NT2/D1 (cell line): ENCODE measurements around the gene PHYHD1.

Experiments used
- DNase-seq: peaks from one replicate; pipeline ENCODE4 v3.0.0-alpha.2; 2011; ENCODE audit warnings: low read depth, low spot score
- H3K27me3 ChIP-seq: 2 replicates; pipeline ENCODE4 v1.6.0; 2011; ENCODE audit warnings: mild to moderate bottlenecking; ENCODE audit not compliant: insufficient read length, insufficient read depth
- H3K36me3 ChIP-seq: 2 replicates; pipeline ENCODE4 v1.6.1; 2011; ENCODE audit warnings: mild to moderate bottlenecking, low read length, mixed read lengths; ENCODE audit not compliant: insufficient read depth, insufficient read length
- H3K4me1 ChIP-seq: 2 replicates; pipeline ENCODE4 v1.5.1; 2011; ENCODE audit not compliant: insufficient read depth, insufficient read length
- H3K4me3 ChIP-seq: 2 replicates; pipeline ENCODE4 v1.5.1; 2011; ENCODE audit warnings: low read depth; ENCODE audit not compliant: insufficient read length
- H3K9ac ChIP-seq: 2 replicates; pipeline ENCODE4 v1.6.0; 2011; ENCODE audit warnings: low read depth; ENCODE audit not compliant: insufficient read length
- H3K9me3 ChIP-seq: 2 replicates; pipeline ENCODE4 v1.5.1; 2011; ENCODE audit warnings: mild to moderate bottlenecking, low read length; ENCODE audit not compliant: insufficient read depth
- SUZ12 ChIP-seq: IDR thresholded peaks from 2 replicates; pipeline ENCODE4 v1.6.1; 2011; ENCODE audit not compliant: insufficient read length, insufficient read depth; ENCODE audit errors: extremely low read depth
- YY1 ChIP-seq: IDR thresholded peaks from 2 replicates; pipeline ENCODE4 v1.6.1; 2011; ENCODE audit not compliant: insufficient read length, insufficient read depth
- ZNF274 ChIP-seq: IDR thresholded peaks from 2 replicates; pipeline ENCODE4 v1.6.1; 2011; ENCODE audit warnings: mild to moderate bottlenecking, low read depth, low read length

The PHYHD1 gene

GRCh38 chr9:128895556-128895955 lies 25.2 kb upstream of the PHYHD1 start:
- Histone ChIP-seq H3K4me1 (peaks cover 29% of the 10 kb centered on the region), H3K36me3 (peaks cover 90% of the 10 kb centered on the region), H3K27me3 (no peaks in the 10 kb centered on the region), H3K9me3 (no peaks in the 10 kb centered on the region), H3K9ac (no peak overlapping the region), H3K4me3 (no peak overlapping the region)
- DNase-seq, result no peak
- TF ChIP-seq ZNF274 (no peak), SUZ12 (no peak), YY1 (no peak)

GRCh38 chr9:128898382-128898781 lies 22.4 kb upstream of the PHYHD1 start:
- Histone ChIP-seq H3K9me3 (no peaks in the 10 kb centered on the region), H3K27me3 (no peaks in the 10 kb centered on the region), H3K4me1 (peaks cover 30% of the 10 kb centered on the region), H3K9ac (no peak overlapping the region), H3K36me3 (peaks cover 87% of the 10 kb centered on the region), H3K4me3 (no peak overlapping the region)
- TF ChIP-seq YY1, result no peak
- TF ChIP-seq SUZ12, result no peak
- no peak for TF ChIP-seq ZNF274
- DNase-seq, result no peak

GRCh38 chr9:128898845-128899565 lies 21.8 kb upstream of the PHYHD1 start:
- no peak overlapping the region for H3K9ac ChIP-seq
- no peak overlapping the region for H3K4me3 ChIP-seq
- H3K4me1 ChIP-seq, result peaks cover 30% of the 10 kb centered on the region
- H3K36me3 ChIP-seq, result peaks cover 82% of the 10 kb centered on the region
- H3K27me3 ChIP-seq, result no peaks in the 10 kb centered on the region
- no peak for TF ChIP-seq SUZ12
- no peak for TF ChIP-seq YY1
- TF ChIP-seq ZNF274, result no peak
- no peak for DNase-seq
- H3K9me3 ChIP-seq, result no peaks in the 10 kb centered on the region

GRCh38 chr9:128899566-128900322 lies 21.0 kb upstream of the PHYHD1 start:
- no peak for DNase-seq
- Histone ChIP-seq H3K27me3 (no peaks in the 10 kb centered on the region), H3K4me3 (no peak overlapping the region), H3K4me1 (peaks cover 30% of the 10 kb centered on the region), H3K36me3 (peaks cover 83% of the 10 kb centered on the region), H3K9ac (no peak overlapping the region), H3K9me3 (no peaks in the 10 kb centered on the region)
- no peak for TF ChIP-seq ZNF274
- no peak for TF ChIP-seq YY1
- no peak for TF ChIP-seq SUZ12

- Histone ChIP-seq H3K9ac (no peak overlapping the region), H3K27me3 (no peaks in the 10 kb centered on the region), H3K9me3 (no peaks in the 10 kb centered on the region), H3K36me3 (peaks cover 77% of the 10 kb centered on the region), H3K4me3 (no peak overlapping the region), H3K4me1 (peaks cover 23% of the 10 kb centered on the region)
- TF ChIP-seq ZNF274 (no peak), YY1 (no peak), SUZ12 (no peak)
- no peak for DNase-seq
These were observed 19.4 kb upstream of the PHYHD1 start for GRCh38 chr9:128901379-128901778.

GRCh38 chr9:128901822-128902221 lies 19.0 kb upstream of the PHYHD1 start:
- DNase-seq, result no peak
- H3K9ac ChIP-seq, result no peak overlapping the region
- H3K4me3 ChIP-seq, result no peak overlapping the region
- peaks cover 77% of the 10 kb centered on the region for H3K36me3 ChIP-seq
- H3K27me3 ChIP-seq, result no peaks in the 10 kb centered on the region
- H3K4me1 ChIP-seq, result peaks cover 23% of the 10 kb centered on the region
- no peaks in the 10 kb centered on the region for H3K9me3 ChIP-seq
- no peak for TF ChIP-seq ZNF274
- no peak for TF ChIP-seq YY1
- TF ChIP-seq SUZ12, result no peak
